Panc1 (cell line): ENCODE data around the gene EPHA10. TPM values are rescaled to one million over a fixed set of nuclear protein-coding genes. Genes with fewer than 3 reads are reported as not detected.
"Not testable (repeated sequence)": the region's sequence is repeated elsewhere in the genome, so short reads cannot be mapped to it uniquely, and the experiment has no call there.

Experiments used
- ATAC-seq: fragments of 200-7000 bp; cut with Tn5 transposase; 2 replicates; pipeline ENCODE4 v1.9.1; 2020; ENCODE audit warnings: mild to moderate bottlenecking, moderate library complexity
- BruUV-seq: library from RNA; stranded (reverse); fragments of 400-500 nt; replicated peaks from 2 replicates; lab custom pipeline; 2021; lab: Mats Ljungman, UMichigan
- CTCF ChIA-PET: fragments of 300-600 bp; sonication (Branson Sonifier 250); formaldehyde crosslinking; loops from one replicate; lab custom pipeline; 2022; ENCODE audit warnings: antibody characterized with exemption; lab: Charles Lee
- POLR2A ChIA-PET: fragments of 300-600 bp; sonication (Branson Sonifier 250); formaldehyde crosslinking; loops from one replicate; lab custom pipeline; 2022; ENCODE audit warnings: antibody characterized with exemption; lab: Charles Lee
- DNase-seq: peaks from one replicate; pipeline ENCODE4 v3.0.0-alpha.2; 2010; ENCODE audit warnings: low read depth, low spot score
- H3K27ac ChIP-seq: 2 replicates; pipeline ENCODE4 v1.5.1; 2011; ENCODE audit warnings: mild to moderate bottlenecking, low read length, inconsistent platforms
- H3K27me3 ChIP-seq: fragments of 200-500 bp; sonication (Bioruptor generic); 2 replicates; pipeline ENCODE4 v1.6.0; 2014; ENCODE audit warnings: low read length, inconsistent platforms; ENCODE audit not compliant: control insufficient read depth, insufficient read depth
- H3K36me3 ChIP-seq: fragments of 200-500 bp; sonication (Bioruptor generic); 2 replicates; pipeline ENCODE4 v1.5.1; 2014; ENCODE audit warnings: inconsistent platforms, mild to moderate bottlenecking, low read length, moderate library complexity; ENCODE audit not compliant: control insufficient read depth, insufficient read depth
- H3K4me1 ChIP-seq: 2 replicates; pipeline ENCODE4 v1.5.1; 2011; ENCODE audit warnings: inconsistent platforms, mild to moderate bottlenecking, low read length, moderate library complexity; ENCODE audit not compliant: control insufficient read depth, insufficient read depth
- H3K4me3 ChIP-seq, 2 experiments: 2 replicates each; pipeline ENCODE4 v1.5.1; 2011 to 2012; ENCODE audit warnings: low read depth in 2 of 2, low read length in 2 of 2, mild to moderate bottlenecking in 2 of 2, inconsistent platforms in 1 of 2, moderate library complexity in 1 of 2
- H3K9me3 ChIP-seq: fragments of 200-500 bp; sonication (Bioruptor generic); 2 replicates; pipeline ENCODE4 v1.5.1; 2014; ENCODE audit warnings: low read depth, mild to moderate bottlenecking, inconsistent platforms, low read length, moderate library complexity; ENCODE audit not compliant: control insufficient read depth, insufficient read depth
- CTCF ChIP-seq: fragments of 450-650 bp; IDR thresholded peaks from 2 replicates; pipeline ENCODE4 v1.5.1; 2017; ENCODE audit warnings: mild to moderate bottlenecking
- POLR2AphosphoS5 ChIP-seq: IDR thresholded peaks from 2 replicates; pipeline ENCODE4 v1.6.1; 2012; ENCODE audit warnings: mild to moderate bottlenecking, low read depth, low read length, moderate library complexity
- REST ChIP-seq, 2 experiments: IDR thresholded peaks; 2 replicates each; pipeline ENCODE4 v1.6.1; 2011 to 2012; ENCODE audit warnings: low read depth in 2 of 2, control low read depth in 1 of 2, low read length in 1 of 2, mild to moderate bottlenecking in 1 of 2, moderate library complexity in 1 of 2; ENCODE audit not compliant: insufficient read depth in 1 of 2
- SIN3A ChIP-seq: IDR thresholded peaks from 2 replicates; pipeline ENCODE4 v1.6.1; 2012; ENCODE audit warnings: low read depth, mild to moderate bottlenecking, low read length, moderate library complexity, borderline replicate concordance; ENCODE audit not compliant: insufficient read depth
- TCF7L2 ChIP-seq: IDR thresholded peaks from 2 replicates; pipeline ENCODE4 v1.6.1; 2011; ENCODE audit warnings: mild to moderate bottlenecking, low read depth, low read length, inconsistent platforms
- in situ Hi-C: cut with HindIII; loops from 2 replicates; pipeline ENCODE4 v1.10.0; 2016; ENCODE audit warnings: low sequenced_read_pairs, low pct_unique_long_range_greater_than_20kb
- intact Hi-C: fragments of 100-400 bp; cut with micrococcal nuclease; formaldehyde crosslinking; loops from one replicate; pipeline ENCODE4 v1.10.0; 2022; ENCODE audit not compliant: unreplicated experiment
- total RNA-seq: library from RNA; stranded (reverse); gene quantifications from one replicate; pipeline ENCODE4 v1.2.1, GENCODE V29; 2021; ENCODE audit not compliant: unreplicated experiment

EPHA10 gene
- total RNA-seq, 1 experiment from 2014 or later = 2.8 TPM

- in situ Hi-C loops (no loop called here), intact Hi-C loops (no loop called here)
- no peaks in the 10 kb centered on the region for H3K36me3 ChIP-seq
- no TSS peak for BruUV-seq
- ATAC-seq = no peak
- no peaks in the 10 kb centered on the region for H3K27me3 ChIP-seq
- no peaks in the 10 kb centered on the region for H3K9me3 ChIP-seq
- no peak for DNase-seq
- no peak overlapping the region for H3K4me3 ChIP-seq
- CTCF ChIA-PET = no interaction called here
- TF ChIP-seq SIN3A = no peak
- no peak for TF ChIP-seq POLR2AphosphoS5
- TF ChIP-seq REST (IDR thresholded peaks at IDR 0.05; ENCODE audit: insufficient read depth in 1 of 2, low read depth in 2 of 2, low read length in 1 of 2) = no peak
- no peak for TF ChIP-seq TCF7L2
- POLR2A ChIA-PET = no interaction called here
- H3K27ac ChIP-seq = no peak overlapping the region
- no peaks in the 10 kb centered on the region for H3K4me1 ChIP-seq
Observed at GRCh38 chr1:37778654-37779053, 13.7 kb upstream of the EPHA10 start.

- DNase-seq (no peak), ATAC-seq (peak; percentile 63; the same call in 1 of the 2 replicates)
- POLR2A ChIA-PET = interaction anchor here (0.6 kb wide), 1 partner anchor 10 kb away, joined by 6 read pairs; no protein-coding TSS in a partner anchor
- intact Hi-C loops = no loop called here
- H3K4me1 ChIP-seq = no peaks in the 10 kb centered on the region
- H3K9me3 ChIP-seq = no peaks in the 10 kb centered on the region
- no TSS peak for BruUV-seq
- H3K4me3 ChIP-seq = no peak overlapping the region
- CTCF ChIA-PET = no interaction called here
- in situ Hi-C loops = no loop called here
- H3K27me3 ChIP-seq = no peaks in the 10 kb centered on the region
- TF ChIP-seq SIN3A (no peak), TCF7L2 (no peak), POLR2AphosphoS5 (no peak), REST (IDR thresholded peaks at IDR 0.05; ENCODE audit: insufficient read depth in 1 of 2, low read depth in 2 of 2, low read length in 1 of 2) (no peak), CTCF (no peak)
- no peaks in the 10 kb centered on the region for H3K36me3 ChIP-seq
- H3K27ac ChIP-seq = no peak overlapping the region
Observed at GRCh38 chr1:37776946-37777516, 12.1 kb upstream of the EPHA10 start.

GRCh38 chr1:37771440-37771839, 6.5 kb upstream of the EPHA10 start:
- H3K9me3 ChIP-seq, ATAC-seq, H3K27ac ChIP-seq, CTCF ChIA-PET, H3K4me3 ChIP-seq, H3K36me3 ChIP-seq, BruUV-seq, H3K4me1 ChIP-seq, POLR2A ChIA-PET, intact Hi-C loops, DNase-seq, in situ Hi-C loops: not testable (repeated sequence)
- H3K27me3 ChIP-seq = peaks cover 11% of the 10 kb centered on the region
